Esophagus (tissue), 2 donors: Measurements from ENCODE around the gene LIMD2. TPM values are rescaled to one million over a fixed set of nuclear protein-coding genes. Genes with fewer than 3 reads are reported as not detected.

Experiments used
- H3K27ac ChIP-seq, 2 donors: one replicate each; pipeline ENCODE4 v1.5.1; 2013; ENCODE audit warnings: low read depth in 2 of 2, mild to moderate bottlenecking in 2 of 2, inconsistent platforms in 1 of 2, low read length in 1 of 2, moderate library complexity in 1 of 2
- H3K27me3 ChIP-seq, 2 donors: one replicate each; pipeline ENCODE4 v1.6.1; 2013; ENCODE audit warnings: low read length in 2 of 2, control low read depth in 1 of 2, mild to moderate bottlenecking in 1 of 2; ENCODE audit not compliant: insufficient read depth in 2 of 2, control insufficient read depth in 1 of 2
- H3K36me3 ChIP-seq, 2 donors: one replicate each; pipeline ENCODE4 v1.6.1; 2013; ENCODE audit warnings: low read length in 1 of 2; ENCODE audit not compliant: control insufficient read depth in 2 of 2, insufficient read depth in 2 of 2
- H3K4me1 ChIP-seq, 2 donors: one replicate each; pipeline ENCODE4 v1.6.1; 2013; ENCODE audit warnings: low read length in 1 of 2; ENCODE audit not compliant: control insufficient read depth in 2 of 2, insufficient read depth in 2 of 2
- H3K4me3 ChIP-seq, 2 donors: one replicate each; pipeline ENCODE4 v1.5.1; 2013; ENCODE audit warnings: low read length in 2 of 2, mild to moderate bottlenecking in 2 of 2, low read depth in 1 of 2, moderate library complexity in 1 of 2
- H3K9me3 ChIP-seq, 2 donors: one replicate each; pipeline ENCODE4 v1.6.1; 2013; ENCODE audit warnings: mild to moderate bottlenecking in 2 of 2, low read depth in 1 of 2, low read length in 1 of 2, moderate library complexity in 1 of 2; ENCODE audit not compliant: control insufficient read depth in 2 of 2, insufficient read depth in 1 of 2
- WGBS, 2 donors: extraction: QIAGEN DNeasy Blood & Tissue Kit; methylation state at CpG; one replicate each; pipeline ENCODE4 v1.1.7; 2013; 5-methylcytosine and 5-hydroxymethylcytosine counted together
- polyA plus RNA-seq, 2 donors: library from polyadenylated mRNA; stranded (reverse); fragments of 200-250 nt; gene quantifications; one replicate each; pipeline ENCODE4 v1.2.3, GENCODE V29; 2013
- donor health status: healthy with polysubstance abuse.
- donor health status: Bipolar disorder and iron deficiency.

LIMD2 gene
- polyA plus RNA-seq, 2 donors, result 4.6 to 6.3 TPM

DNA sequence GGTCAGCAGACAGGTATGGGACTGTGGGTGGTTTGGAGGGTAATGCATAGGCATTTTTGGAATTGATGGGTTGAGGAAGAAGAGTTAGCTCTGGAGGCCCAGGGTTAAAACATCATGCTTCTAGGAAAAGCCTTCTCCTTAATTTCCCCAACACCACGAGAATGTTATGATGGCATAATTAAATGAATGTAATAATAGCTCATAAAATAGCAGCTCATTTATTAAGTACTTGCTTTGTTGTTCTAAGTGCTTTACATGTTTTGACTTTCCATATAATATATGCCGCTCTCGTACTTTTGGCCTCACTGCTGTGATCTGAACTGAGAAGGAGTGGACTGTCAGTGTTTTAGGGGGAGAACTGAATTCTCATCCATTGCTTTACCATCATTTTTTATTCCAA is 14.3 kb downstream of the LIMD2 start:
- peaks cover 26 to 35% of the 10 kb centered on the region in 2 donors for H3K36me3 ChIP-seq

GRCh38 chr17:63685041-63685440 is 14.9 kb downstream of the LIMD2 start:
- WGBS, 2 donors, result 25 to 31% methylated on average over 2 of the region's 2 CpGs
- H3K27me3 ChIP-seq, result no peaks in the 10 kb centered on the region
- H3K9me3 ChIP-seq, result no peaks in the 10 kb centered on the region
- H3K36me3 ChIP-seq, result peaks cover 21 to 29% of the 10 kb centered on the region in 2 donors
- peaks cover 0 to 1% of the 10 kb centered on the region in 2 donors for H3K4me1 ChIP-seq
- peak overlapping the region in 1 of 2 donors; percentile 8 for H3K27ac ChIP-seq
- H3K4me3 ChIP-seq, result no peak overlapping the region

More for the DNA sequence above, 14.3 kb downstream of the LIMD2 start:
- Histone ChIP-seq H3K4me1 (peaks cover 0 to 1% of the 10 kb centered on the region in 2 donors), H3K9me3 (no peaks in the 10 kb centered on the region), H3K27ac (peak overlapping the region in 1 of 2 donors; percentile 8), H3K27me3 (no peaks in the 10 kb centered on the region), H3K4me3 (no peak overlapping the region)
- WGBS, 2 donors, result 87% methylated on average over 3 of the region's 3 CpGs

DNA sequence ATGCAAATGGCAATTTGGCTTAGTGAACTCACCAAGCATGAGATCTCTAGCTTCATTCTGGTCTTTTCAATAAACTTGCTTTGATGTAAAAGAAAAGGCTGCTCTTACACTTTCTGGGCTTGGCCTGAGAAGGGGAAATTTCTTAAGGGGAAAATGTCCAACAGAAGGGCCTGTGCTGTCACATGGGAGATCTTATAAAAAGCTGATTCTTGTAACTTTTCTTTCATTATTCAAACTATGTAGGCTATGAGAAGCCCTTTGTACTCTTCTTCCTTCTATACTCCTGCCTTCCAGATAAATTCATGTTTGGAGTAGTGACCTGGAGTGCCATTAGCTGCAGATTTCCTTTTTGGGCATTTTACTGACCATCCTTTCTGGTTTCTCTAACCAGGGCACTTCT is 16.9 kb downstream of the LIMD2 start:
- peaks cover 5 to 17% of the 10 kb centered on the region in 2 donors for H3K36me3 ChIP-seq
- no peaks in the 10 kb centered on the region for H3K27me3 ChIP-seq
- H3K27ac ChIP-seq, result no peak overlapping the region
- H3K9me3 ChIP-seq, result no peaks in the 10 kb centered on the region
- H3K4me1 ChIP-seq, result peaks cover 0 to 1% of the 10 kb centered on the region in 2 donors
- no peak overlapping the region for H3K4me3 ChIP-seq

DNA sequence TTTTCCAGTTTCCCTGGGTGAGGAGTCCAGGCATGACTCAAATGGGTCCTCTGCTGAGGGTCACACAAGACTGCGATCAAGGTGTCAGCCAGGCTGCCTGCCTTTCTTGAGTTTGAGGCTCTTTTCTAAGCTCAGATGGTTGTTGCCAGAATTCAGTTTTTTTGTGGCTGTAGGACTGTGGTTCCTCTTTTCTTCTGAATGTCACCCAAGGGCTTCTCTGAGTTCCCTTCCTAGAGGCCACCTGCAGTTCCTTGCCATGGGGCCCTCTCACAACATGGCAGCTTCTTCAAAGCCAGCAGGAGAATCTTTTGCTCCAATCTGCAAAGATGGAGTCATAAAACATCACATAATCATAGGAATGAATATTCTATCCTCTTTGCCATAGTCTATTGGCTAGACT is 17.5 kb downstream of the LIMD2 start:
- Histone ChIP-seq H3K27me3 (no peaks in the 10 kb centered on the region), H3K4me3 (no peak overlapping the region), H3K9me3 (no peaks in the 10 kb centered on the region), H3K36me3 (peaks cover 5 to 17% of the 10 kb centered on the region in 2 donors), H3K27ac (no peak overlapping the region), H3K4me1 (peaks cover 0 to 1% of the 10 kb centered on the region in 2 donors)
- WGBS, 2 donors, result 87 to 99% methylated on average over 1 of the region's 1 CpG

DNA sequence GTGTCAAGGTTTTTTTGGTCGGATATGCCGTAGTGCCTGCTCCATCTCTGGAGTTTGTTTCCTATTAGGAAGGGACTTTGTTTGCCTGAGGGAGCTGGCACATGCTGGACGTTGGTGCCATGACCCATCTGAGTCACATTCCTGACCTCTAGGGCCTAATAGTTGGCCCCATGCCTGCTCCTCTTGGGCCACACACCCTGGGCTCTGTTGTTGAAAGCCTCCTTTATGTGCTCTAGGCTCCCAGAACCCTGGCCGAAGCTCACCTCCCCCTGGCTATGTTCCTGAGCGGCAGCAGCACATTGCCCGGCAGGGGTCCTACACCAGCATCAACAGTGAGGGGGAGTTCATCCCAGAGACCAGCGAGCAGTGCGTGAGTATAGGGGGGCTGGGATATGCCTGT is 18.4 kb downstream of the LIMD2 start:
- 72 to 86% methylated on average over 8 of the region's 8 CpGs for WGBS, 2 donors
- peaks cover 0 to 1% of the 10 kb centered on the region in 2 donors for H3K4me1 ChIP-seq
- H3K4me3 ChIP-seq, result no peak overlapping the region
- H3K36me3 ChIP-seq, result peaks cover 5 to 17% of the 10 kb centered on the region in 2 donors
- no peaks in the 10 kb centered on the region for H3K9me3 ChIP-seq
- no peak overlapping the region for H3K27ac ChIP-seq
- no peaks in the 10 kb centered on the region for H3K27me3 ChIP-seq

- Histone ChIP-seq H3K9me3 (no peaks in the 10 kb centered on the region), H3K36me3 (peaks cover 5 to 17% of the 10 kb centered on the region in 2 donors), H3K27me3 (no peaks in the 10 kb centered on the region), H3K27ac (no peak overlapping the region), H3K4me1 (peaks cover under 1 to 1% of the 10 kb centered on the region in 2 donors), H3K4me3 (no peak overlapping the region)
- 94 to 100% methylated on average over 1 of the region's 1 CpG for WGBS, 2 donors
These were observed 19.2 kb downstream of the LIMD2 start for GRCh38 chr17:63680700-63681099.

GRCh38 chr17:63679214-63679613 is 20.7 kb downstream of the LIMD2 start:
- 97 to 98% methylated on average over 5 of the region's 5 CpGs for WGBS, 2 donors
- H3K27me3 ChIP-seq, result no peaks in the 10 kb centered on the region
- peaks cover 5 to 14% of the 10 kb centered on the region in 2 donors for H3K36me3 ChIP-seq
- H3K27ac ChIP-seq, result no peak overlapping the region
- peaks cover 0 to 3% of the 10 kb centered on the region in 2 donors for H3K4me1 ChIP-seq
- H3K9me3 ChIP-seq, result no peaks in the 10 kb centered on the region
- H3K4me3 ChIP-seq, result no peak overlapping the region

DNA sequence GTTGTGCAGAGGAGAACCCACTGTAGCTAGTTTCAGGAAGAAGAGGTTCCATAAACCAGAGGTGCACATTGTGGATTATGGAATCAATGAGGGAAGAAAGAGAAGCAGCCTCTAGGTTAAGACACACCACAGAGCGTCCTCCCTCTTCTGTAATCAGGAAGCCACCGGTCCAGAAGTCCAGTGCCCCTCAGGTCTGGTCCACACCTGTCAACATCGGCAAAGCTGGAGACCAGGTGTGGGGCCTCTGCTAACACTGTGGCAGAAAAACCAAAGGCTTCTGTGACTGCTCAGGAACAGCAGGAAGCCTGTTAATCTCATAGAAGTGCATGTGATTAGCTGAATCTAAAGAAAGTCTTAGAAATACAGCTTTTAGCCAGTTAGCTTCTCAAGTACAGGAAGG is 23.3 kb downstream of the LIMD2 start:
- H3K27ac ChIP-seq, result peak overlapping the region in 1 of 2 donors; percentile 35
- no peaks in the 10 kb centered on the region for H3K9me3 ChIP-seq
- peaks cover 2 to 6% of the 10 kb centered on the region in 2 donors for H3K36me3 ChIP-seq
- H3K4me1 ChIP-seq, result peaks cover 0 to 3% of the 10 kb centered on the region in 2 donors
- H3K27me3 ChIP-seq, result no peaks in the 10 kb centered on the region
- H3K4me3 ChIP-seq, result no peak overlapping the region
- WGBS, 2 donors, result 57 to 70% methylated on average over 3 of the region's 3 CpGs

GRCh38 chr17:63675607-63676546 is 24.0 kb downstream of the LIMD2 start:
- no peaks in the 10 kb centered on the region for H3K9me3 ChIP-seq
- H3K36me3 ChIP-seq, result peaks cover 2 to 6% of the 10 kb centered on the region in 2 donors
- H3K27ac ChIP-seq, result peak overlapping the region; percentile 59 to 66
- H3K4me3 ChIP-seq, result no peak overlapping the region
- peaks cover 0 to 3% of the 10 kb centered on the region in 2 donors for H3K4me1 ChIP-seq
- WGBS, 2 donors, result 35 to 37% methylated on average over 6 of the region's 6 CpGs
- H3K27me3 ChIP-seq, result no peaks in the 10 kb centered on the region
